GM21367 (cell line): ENCODE measurements around the gene TMEM18.

Experiments
- ATAC-seq: cut with Tn5 transposase; IDR thresholded peaks from one replicate; pipeline ENCODE4 v1.9.1; 2021; ENCODE audit not compliant: unreplicated experiment

TMEM18 gene

GRCh38 chr2:653645-654425 lies 23.4 kb downstream of the TMEM18 start:
- no peak for ATAC-seq

- ATAC-seq: no peak
These were observed 24.2 kb downstream of the TMEM18 start for GRCh38 chr2:652881-653480.

DNA sequence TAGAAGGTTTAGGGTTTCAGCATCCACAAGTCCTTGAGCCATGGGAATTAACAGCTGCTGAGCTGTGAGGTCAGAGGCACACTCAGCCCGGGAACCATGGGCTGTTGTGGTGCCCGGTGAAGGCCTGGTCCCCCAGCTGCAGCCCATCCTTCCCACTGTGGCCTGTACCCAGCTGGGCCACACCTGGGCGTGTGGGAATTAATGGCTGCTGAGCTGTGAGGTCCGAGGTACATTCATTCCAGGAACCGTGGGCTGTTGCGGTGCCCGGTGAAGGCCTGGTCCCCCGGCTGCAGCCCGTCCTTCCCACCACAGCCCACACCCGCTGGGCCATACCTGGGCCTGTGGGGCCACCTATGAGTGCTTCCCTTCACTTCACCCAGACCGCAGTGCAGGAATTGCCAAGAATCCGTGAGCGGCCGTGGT lies 25.2 kb downstream of the TMEM18 start:
- ATAC-seq: no peak

GRCh38 chr2:650343-651310 lies 26.6 kb downstream of the TMEM18 start:
- no peak for ATAC-seq

DNA sequence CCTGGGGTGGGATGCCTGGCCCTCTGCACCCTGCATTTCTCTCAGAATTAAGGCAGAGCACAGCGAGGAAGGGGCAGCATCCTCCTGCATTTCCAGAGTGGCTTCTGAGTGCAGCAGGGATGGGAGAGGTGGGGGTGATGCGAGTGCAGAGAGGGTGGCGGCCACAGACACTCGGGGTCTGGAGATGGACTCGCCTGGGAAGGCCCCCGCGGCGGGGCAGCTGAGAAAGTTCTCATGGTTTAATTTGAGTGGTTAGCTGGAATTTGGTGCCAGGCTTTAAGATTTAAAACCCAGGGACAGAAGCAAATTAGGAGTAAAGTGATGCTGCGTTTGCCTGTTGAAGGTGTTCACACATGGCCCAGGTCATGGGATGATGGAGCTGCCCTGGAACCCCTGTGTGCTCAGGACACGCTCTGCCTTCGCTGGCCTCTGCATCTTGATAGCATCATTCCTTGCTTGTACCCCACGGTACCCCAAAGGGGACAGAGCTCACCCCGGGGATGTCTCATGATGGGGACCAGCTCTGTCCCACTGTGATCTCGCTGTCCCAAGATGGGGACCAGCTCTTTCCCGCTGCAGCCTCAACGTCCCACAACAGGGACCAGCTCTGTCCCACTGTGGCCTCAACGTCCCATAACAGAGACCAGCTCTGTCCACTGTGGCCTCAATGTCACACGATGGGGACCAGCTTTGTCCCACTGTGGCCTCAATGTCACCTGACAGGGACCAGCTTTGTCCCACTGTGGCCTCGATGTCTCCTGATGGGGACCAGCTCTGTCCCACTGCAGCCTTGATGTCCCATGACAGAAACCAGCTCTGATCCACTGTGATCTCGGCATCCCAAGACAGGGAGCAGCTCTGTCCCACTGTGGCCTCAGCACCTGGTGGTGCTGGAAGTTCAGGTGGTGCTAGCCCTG lies 27.5 kb downstream of the TMEM18 start:
- no peak for ATAC-seq

DNA sequence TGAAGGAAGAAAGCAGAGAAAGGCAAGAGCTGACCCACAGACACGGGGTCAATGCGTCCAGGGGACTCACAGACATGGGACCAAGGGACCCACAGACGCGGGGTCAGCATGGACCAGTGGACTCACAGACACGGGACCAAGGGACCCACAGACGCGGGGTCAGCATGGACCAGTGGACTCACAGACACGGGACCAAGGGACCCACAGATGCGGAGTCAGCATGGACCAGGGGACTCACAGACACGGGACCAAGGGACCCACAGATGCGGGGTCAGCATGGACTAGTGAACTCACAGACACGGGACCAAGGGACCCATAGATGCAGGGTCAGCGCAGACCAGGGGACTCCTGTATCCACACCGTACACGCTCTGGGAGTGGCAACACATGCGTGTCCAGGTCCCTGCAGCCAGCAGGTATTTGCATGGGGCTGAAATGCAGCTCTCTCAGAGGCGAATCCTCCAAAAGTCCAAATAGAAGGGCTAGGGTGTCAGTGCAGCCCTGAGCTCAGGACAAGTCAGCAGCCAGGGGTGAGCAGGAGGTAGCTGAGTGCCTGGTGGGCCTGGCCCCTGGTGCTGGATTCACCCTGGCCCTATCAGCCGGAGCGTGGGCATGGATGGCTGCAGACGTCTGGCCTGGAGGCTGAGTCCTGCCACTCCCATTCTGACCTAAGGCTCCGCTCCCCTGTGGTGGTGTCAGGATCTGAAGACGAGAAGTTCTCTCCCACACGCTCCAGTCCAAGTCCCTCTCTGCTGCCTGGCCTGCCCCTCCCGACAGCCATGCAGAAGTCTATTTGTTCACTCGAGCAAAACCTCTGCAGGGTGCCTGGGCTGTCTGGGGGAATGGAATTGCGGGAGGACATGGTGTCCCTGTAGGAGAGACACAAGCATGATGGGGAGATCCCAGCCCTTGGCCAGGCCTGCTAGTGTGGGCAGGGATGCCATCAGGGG lies 28.5 kb downstream of the TMEM18 start:
- ATAC-seq: no peak

DNA sequence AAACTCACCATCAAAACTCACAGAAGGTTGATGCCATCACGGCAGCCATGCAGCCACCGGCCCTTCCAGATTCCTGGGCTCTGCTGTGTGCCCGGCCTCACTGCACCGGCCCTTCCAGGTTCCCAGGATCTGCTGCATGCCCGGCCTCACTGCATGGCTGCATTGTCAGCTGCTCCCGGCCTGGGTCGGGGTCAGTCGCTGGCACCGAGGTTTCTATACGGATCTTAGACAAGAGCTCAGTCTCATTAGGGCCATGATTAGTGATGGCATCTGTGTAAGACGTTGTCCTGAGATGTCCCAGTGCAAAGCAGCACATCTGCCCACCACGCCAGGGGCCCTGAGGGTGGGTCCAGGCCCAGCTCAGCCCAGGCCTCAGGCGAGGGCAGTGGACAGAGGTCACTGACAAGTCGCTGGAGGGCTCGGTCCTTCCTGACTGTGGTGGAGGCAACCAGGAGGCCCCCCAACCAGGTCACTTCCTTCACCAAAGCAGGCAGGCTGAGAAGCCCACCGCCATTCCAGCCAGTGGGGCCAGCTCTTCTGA lies 29.4 kb downstream of the TMEM18 start:
- ATAC-seq: no peak

GRCh38 chr2:647003-647560 lies 30.1 kb downstream of the TMEM18 start:
- no peak for ATAC-seq

DNA sequence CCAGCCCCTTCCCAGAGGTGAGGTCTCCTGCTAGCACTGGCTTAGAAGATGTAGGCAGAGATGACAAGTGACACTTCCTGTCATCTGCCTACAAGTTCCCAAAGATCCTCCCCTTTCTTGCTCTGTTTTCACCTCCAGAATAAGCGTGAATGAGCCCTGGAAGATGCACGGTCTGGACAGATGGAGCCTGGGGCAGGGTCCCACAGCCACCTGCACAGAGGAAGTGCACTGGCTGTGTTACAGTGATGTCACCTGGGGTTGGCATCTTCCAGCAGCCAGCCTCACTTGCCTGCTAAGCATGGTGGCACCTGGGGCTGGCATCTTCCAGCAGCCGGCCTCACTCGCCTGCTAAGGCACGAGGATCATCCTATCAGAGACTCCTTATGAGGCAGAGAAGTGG lies 32.3 kb downstream of the TMEM18 start:
- ATAC-seq: no peak

- ATAC-seq: no peak
These were observed 33.4 kb downstream of the TMEM18 start for GRCh38 chr2:643761-644160.

GRCh38 chr2:643334-643733 lies 33.9 kb downstream of the TMEM18 start:
- no peak for ATAC-seq

DNA sequence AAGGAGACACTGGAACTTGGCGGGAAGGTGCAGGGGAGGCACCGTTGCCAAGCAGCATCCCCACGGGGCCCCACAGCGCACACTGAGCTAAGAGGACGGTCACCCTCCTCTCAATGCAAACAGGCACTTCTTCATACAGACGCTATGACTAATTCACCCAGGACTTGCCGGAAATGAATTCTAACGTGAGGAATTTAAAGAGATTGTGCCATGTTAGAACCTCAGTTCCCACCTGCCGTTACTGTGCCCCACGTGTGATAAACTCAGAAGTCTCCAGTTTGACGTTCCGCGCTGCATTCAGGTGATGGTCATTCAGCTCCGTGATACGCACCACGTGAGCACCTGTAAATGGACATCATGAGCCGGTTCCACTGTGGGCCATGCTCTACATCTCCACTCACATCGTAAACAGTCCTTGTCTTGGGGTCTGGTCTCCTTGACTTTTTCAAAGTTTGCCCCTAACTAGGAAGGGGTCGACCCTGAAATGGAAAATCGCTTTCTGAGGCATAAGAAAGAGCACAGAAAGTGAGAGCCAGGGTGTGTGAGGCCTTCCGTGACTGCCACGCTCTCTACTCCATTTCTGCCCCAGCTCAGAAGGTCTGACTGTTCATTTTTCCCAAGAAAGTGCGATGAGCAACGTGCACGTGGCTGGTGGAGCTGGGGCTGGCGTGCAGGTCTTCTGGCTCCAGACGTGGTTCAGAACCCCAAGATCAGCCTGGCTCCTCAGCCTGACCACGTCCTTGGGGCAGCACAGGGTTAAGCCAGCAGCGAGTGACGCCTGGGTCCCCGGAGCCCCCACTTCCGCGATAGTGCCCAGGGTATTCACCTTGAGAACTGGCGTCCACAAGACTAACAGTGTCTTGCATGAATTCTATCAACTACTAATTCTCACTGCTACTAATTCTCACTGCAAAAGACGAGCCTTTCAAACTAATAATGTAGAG lies 35.1 kb downstream of the TMEM18 start:
- no peak for ATAC-seq

- no peak for ATAC-seq
These were observed 35.9 kb downstream of the TMEM18 start for GRCh38 chr2:641164-641871.

DNA sequence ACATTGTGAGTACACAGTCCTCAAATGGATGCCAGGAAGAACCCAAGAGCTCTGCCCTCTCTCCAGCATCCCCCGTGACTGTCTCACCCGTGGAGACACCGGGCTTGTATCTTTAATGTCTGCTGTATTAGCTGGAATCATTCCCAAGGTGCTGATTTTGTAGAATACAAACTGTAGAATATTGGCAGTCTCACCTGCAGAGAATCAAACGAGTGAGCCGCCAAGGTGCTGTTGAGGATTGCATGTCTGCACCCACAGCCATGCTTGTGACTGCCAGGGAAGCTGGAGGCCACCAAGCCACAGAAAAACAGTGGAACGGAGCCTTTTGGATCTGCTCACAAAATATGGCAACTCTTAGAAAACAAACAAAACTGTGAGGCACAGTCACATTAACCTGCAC lies 37.5 kb downstream of the TMEM18 start:
- no peak for ATAC-seq

- no peak for ATAC-seq
These were observed 39.4 kb downstream of the TMEM18 start for GRCh38 chr2:637804-638203.

- ATAC-seq: no peak
These were observed 39.8 kb downstream of the TMEM18 start for GRCh38 chr2:637406-637776.
